Panc1 (cell line): ENCODE measurements around the gene MYRIP. TPM values are rescaled to one million over a fixed set of nuclear protein-coding genes. Genes with fewer than 3 reads are reported as not detected.

Experiments
- ATAC-seq: fragments of 200-7000 bp; cut with Tn5 transposase; 2 replicates; pipeline ENCODE4 v1.9.1; 2020; ENCODE audit warnings: mild to moderate bottlenecking, moderate library complexity
- BruUV-seq: library from RNA; stranded (reverse); fragments of 400-500 nt; replicated peaks from 2 replicates; lab custom pipeline; 2021; lab: Mats Ljungman, UMichigan
- CTCF ChIA-PET: fragments of 300-600 bp; sonication (Branson Sonifier 250); formaldehyde crosslinking; loops from one replicate; lab custom pipeline; 2022; ENCODE audit warnings: antibody characterized with exemption; lab: Charles Lee
- POLR2A ChIA-PET: fragments of 300-600 bp; sonication (Branson Sonifier 250); formaldehyde crosslinking; loops from one replicate; lab custom pipeline; 2022; ENCODE audit warnings: antibody characterized with exemption; lab: Charles Lee
- DNase-seq: peaks from one replicate; pipeline ENCODE4 v3.0.0-alpha.2; 2010; ENCODE audit warnings: low read depth, low spot score
- H3K27ac ChIP-seq: 2 replicates; pipeline ENCODE4 v1.5.1; 2011; ENCODE audit warnings: mild to moderate bottlenecking, low read length, inconsistent platforms
- H3K27me3 ChIP-seq: fragments of 200-500 bp; sonication (Bioruptor generic); 2 replicates; pipeline ENCODE4 v1.6.0; 2014; ENCODE audit warnings: low read length, inconsistent platforms; ENCODE audit not compliant: control insufficient read depth, insufficient read depth
- H3K36me3 ChIP-seq: fragments of 200-500 bp; sonication (Bioruptor generic); 2 replicates; pipeline ENCODE4 v1.5.1; 2014; ENCODE audit warnings: inconsistent platforms, mild to moderate bottlenecking, low read length, moderate library complexity; ENCODE audit not compliant: control insufficient read depth, insufficient read depth
- H3K4me1 ChIP-seq: 2 replicates; pipeline ENCODE4 v1.5.1; 2011; ENCODE audit warnings: inconsistent platforms, mild to moderate bottlenecking, low read length, moderate library complexity; ENCODE audit not compliant: control insufficient read depth, insufficient read depth
- H3K4me3 ChIP-seq, 2 experiments: 2 replicates each; pipeline ENCODE4 v1.5.1; 2011 to 2012; ENCODE audit warnings: low read depth in 2 of 2, low read length in 2 of 2, mild to moderate bottlenecking in 2 of 2, inconsistent platforms in 1 of 2, moderate library complexity in 1 of 2
- H3K9me3 ChIP-seq: fragments of 200-500 bp; sonication (Bioruptor generic); 2 replicates; pipeline ENCODE4 v1.5.1; 2014; ENCODE audit warnings: low read depth, mild to moderate bottlenecking, inconsistent platforms, low read length, moderate library complexity; ENCODE audit not compliant: control insufficient read depth, insufficient read depth
- CTCF ChIP-seq: fragments of 450-650 bp; IDR thresholded peaks from 2 replicates; pipeline ENCODE4 v1.5.1; 2017; ENCODE audit warnings: mild to moderate bottlenecking
- POLR2AphosphoS5 ChIP-seq: IDR thresholded peaks from 2 replicates; pipeline ENCODE4 v1.6.1; 2012; ENCODE audit warnings: mild to moderate bottlenecking, low read depth, low read length, moderate library complexity
- REST ChIP-seq, 2 experiments: IDR thresholded peaks; 2 replicates each; pipeline ENCODE4 v1.6.1; 2011 to 2012; ENCODE audit warnings: low read depth in 2 of 2, control low read depth in 1 of 2, low read length in 1 of 2, mild to moderate bottlenecking in 1 of 2, moderate library complexity in 1 of 2; ENCODE audit not compliant: insufficient read depth in 1 of 2
- SIN3A ChIP-seq: IDR thresholded peaks from 2 replicates; pipeline ENCODE4 v1.6.1; 2012; ENCODE audit warnings: low read depth, mild to moderate bottlenecking, low read length, moderate library complexity, borderline replicate concordance; ENCODE audit not compliant: insufficient read depth
- TCF7L2 ChIP-seq: IDR thresholded peaks from 2 replicates; pipeline ENCODE4 v1.6.1; 2011; ENCODE audit warnings: mild to moderate bottlenecking, low read depth, low read length, inconsistent platforms
- in situ Hi-C: cut with HindIII; loops from 2 replicates; pipeline ENCODE4 v1.10.0; 2016; ENCODE audit warnings: low sequenced_read_pairs, low pct_unique_long_range_greater_than_20kb
- intact Hi-C: fragments of 100-400 bp; cut with micrococcal nuclease; formaldehyde crosslinking; loops from one replicate; pipeline ENCODE4 v1.10.0; 2022; ENCODE audit not compliant: unreplicated experiment
- total RNA-seq: library from RNA; stranded (reverse); gene quantifications from one replicate; pipeline ENCODE4 v1.2.1, GENCODE V29; 2021; ENCODE audit not compliant: unreplicated experiment

Gene MYRIP
- total RNA-seq, 1 experiment from 2014 or later, result 0.59 TPM

- intact Hi-C loops, result no loop called here
- no TSS peak for BruUV-seq
- TF ChIP-seq TCF7L2, result no peak
- TF ChIP-seq SIN3A, result no peak
- TF ChIP-seq CTCF, result no peak
- no peak for TF ChIP-seq REST (IDR thresholded peaks at IDR 0.05; ENCODE audit: insufficient read depth in 1 of 2, low read depth in 2 of 2, low read length in 1 of 2)
- no peak for TF ChIP-seq POLR2AphosphoS5
- Histone ChIP-seq H3K27me3 (no peaks in the 10 kb centered on the region), H3K27ac (no peak overlapping the region), H3K4me3 (no peak overlapping the region), H3K36me3 (no peaks in the 10 kb centered on the region), H3K4me1 (no peaks in the 10 kb centered on the region), H3K9me3 (no peaks in the 10 kb centered on the region)
- DNase-seq (no peak), ATAC-seq (no peak)
- POLR2A ChIA-PET, result no interaction called here
- CTCF ChIA-PET, result interaction anchor here (0.6 kb wide), 1 partner anchor 38 kb away, joined by 12 read pairs; no protein-coding TSS in a partner anchor
- in situ Hi-C loops, result no loop called here
These were observed 233.5 kb downstream of the MYRIP start for GRCh38 chr3:40042752-40043443.

GRCh38 chr3:40043444-40043755 is 234.0 kb downstream of the MYRIP start:
- Histone ChIP-seq H3K27me3 (no peaks in the 10 kb centered on the region), H3K36me3 (no peaks in the 10 kb centered on the region), H3K4me3 (no peak overlapping the region), H3K4me1 (no peaks in the 10 kb centered on the region), H3K9me3 (no peaks in the 10 kb centered on the region), H3K27ac (no peak overlapping the region)
- intact Hi-C loops (no loop called here), in situ Hi-C loops (no loop called here)
- ChIA-PET POLR2A (no interaction called here), CTCF (interaction anchor here (0.6 kb wide), 1 partner anchor 37 kb away, joined by 12 read pairs; no protein-coding TSS in a partner anchor)
- no peak for DNase-seq
- no peak for ATAC-seq
- TF ChIP-seq CTCF (no peak), SIN3A (no peak), POLR2AphosphoS5 (no peak), REST (IDR thresholded peaks at IDR 0.05; ENCODE audit: insufficient read depth in 1 of 2, low read depth in 2 of 2, low read length in 1 of 2) (no peak), TCF7L2 (no peak)
- no TSS peak for BruUV-seq
